HCT116 (cell line): Measurements from ENCODE around the gene SLC22A13. TPM values are rescaled to one million over a fixed set of nuclear protein-coding genes. Genes with fewer than 3 reads are reported as not detected.

Experiments
- ATAC-seq: fragments of 200-7000 bp; cut with Tn5 transposase; 2 replicates; pipeline ENCODE4 v1.9.1; 2020; ENCODE audit warnings: mild to moderate bottlenecking, moderate library complexity
- BruUV-seq: library from RNA; stranded (reverse); fragments of 400-500 nt; replicated peaks from 2 replicates; lab custom pipeline; 2021; lab: Mats Ljungman, UMichigan
- CTCF ChIA-PET: fragments of 300-600 bp; sonication (Branson Sonifier 250); formaldehyde crosslinking; loops from one replicate; lab custom pipeline; 2021; ENCODE audit warnings: antibody characterized with exemption; lab: Charles Lee
- POLR2A ChIA-PET: fragments of 300-600, 350-600 bp; sonication (Branson Sonifier 250); formaldehyde crosslinking; loops from one replicate; lab custom pipeline; 2021; ENCODE audit warnings: antibody characterized with exemption; lab: Charles Lee
- RAD21 ChIA-PET, 2 experiments: fragments of 300-600 bp; sonication (Branson Sonifier 250); formaldehyde crosslinking; loops; one replicate each; lab custom pipeline; 2023; ENCODE audit warnings: low total read pairs in 2 of 2; ENCODE audit not compliant: uncharacterized antibody in 2 of 2, unreplicated experiment in 2 of 2, low non-redundant PET in 1 of 2; lab: Charles Lee
- DNase-seq: peaks from one replicate; pipeline ENCODE4 v3.0.0-alpha.2; 2010; ENCODE audit warnings: low read depth, low spot score
- H2AFZ ChIP-seq: fragments of 200-600 bp; shearing (Covaris generic), sonication (generic); 2 replicates; pipeline ENCODE4 v1.6.1; 2017; ENCODE audit warnings: low read depth, mixed run types, mixed read lengths, antibody characterized with exemption, low read length; ENCODE audit not compliant: poor library complexity, severe bottlenecking
- H3K27ac ChIP-seq: 2 replicates; pipeline ENCODE4 v1.5.1; 2012; ENCODE audit warnings: low read depth, low read length
- H3K27me3 ChIP-seq: fragments of 200-600 bp; sonication (generic); 2 replicates; pipeline ENCODE4 v1.6.1; 2016; ENCODE audit warnings: mixed run types, low read length, mixed read lengths; ENCODE audit not compliant: insufficient read depth
- H3K36me3 ChIP-seq, 2 experiments: fragments of 200-500 bp in 1 of 2; fragments of 200-600 bp in 1 of 2; sonication (Bioruptor generic) in 1 of 2; sonication (generic) in 1 of 2; 2 replicates each; pipeline versions ENCODE4 v1.5.1 to v1.6.1; 2014 to 2016; ENCODE audit warnings: low read length in 2 of 2, inconsistent platforms in 1 of 2, mixed read lengths in 1 of 2, mixed run types in 1 of 2; ENCODE audit not compliant: insufficient read depth in 2 of 2, control insufficient read depth in 1 of 2
- H3K4me1 ChIP-seq, 2 experiments: fragments of 200-600 bp in 1 of 2; sonication (generic) in 1 of 2; 2 replicates each; pipeline versions ENCODE4 v1.5.1 to v1.6.1; 2012 to 2017; ENCODE audit warnings: low read length in 2 of 2, inconsistent platforms in 1 of 2, mild to moderate bottlenecking in 1 of 2, mixed read lengths in 1 of 2, mixed run types in 1 of 2, moderate library complexity in 1 of 2; ENCODE audit not compliant: insufficient read depth in 2 of 2, control insufficient read depth in 1 of 2
- H3K4me2 ChIP-seq: fragments of 200-600 bp; sonication (generic); 2 replicates; pipeline ENCODE4 v1.6.1; 2017; ENCODE audit warnings: mixed run types, low read length, mixed read lengths
- H3K4me3 ChIP-seq, 2 experiments: fragments of 200-600 bp in 1 of 2; sonication (generic) in 1 of 2; replicated peaks in 1 of 2; 2 replicates each; pipeline ENCODE4 v1.5.1; 2011 to 2016; ENCODE audit warnings: low read length in 2 of 2, control low read depth in 1 of 2, low read depth in 1 of 2, mild to moderate bottlenecking in 1 of 2, mixed read lengths in 1 of 2, mixed run types in 1 of 2
- H3K79me2 ChIP-seq: fragments of 200-600 bp; sonication (generic); 2 replicates; pipeline ENCODE4 v1.6.1; 2017; ENCODE audit warnings: mild to moderate bottlenecking, mixed run types, low read length, moderate library complexity, mixed read lengths; ENCODE audit not compliant: insufficient read depth
- H3K9ac ChIP-seq: fragments of 200-600 bp; sonication (generic); 2 replicates; pipeline ENCODE4 v1.6.1; 2016; ENCODE audit warnings: low read length, mixed read lengths
- H3K9me2 ChIP-seq: fragments of 200-600 bp; sonication (generic), shearing (Covaris generic); 2 replicates; pipeline ENCODE4 v1.6.1; 2017; ENCODE audit warnings: mixed run types, mild to moderate bottlenecking, moderate library complexity; ENCODE audit not compliant: insufficient read depth
- H3K9me3 ChIP-seq, 2 experiments: fragments of 200-500 bp in 1 of 2; fragments of 200-600 bp in 1 of 2; sonication (Bioruptor generic) in 1 of 2; sonication (generic) in 1 of 2; 2 replicates each; pipeline ENCODE4 v1.6.1; 2014 to 2017; ENCODE audit warnings: low read length in 2 of 2, mixed read lengths in 2 of 2, inconsistent platforms in 1 of 2, low read depth in 1 of 2, mild to moderate bottlenecking in 1 of 2, mixed run types in 1 of 2, moderate library complexity in 1 of 2; ENCODE audit not compliant: control insufficient read depth in 1 of 2, insufficient read depth in 1 of 2
- H4K20me1 ChIP-seq: fragments of 200-600 bp; sonication (generic), shearing (Covaris generic); 2 replicates; pipeline ENCODE4 v1.6.1; 2017; ENCODE audit warnings: mixed run types, mild to moderate bottlenecking, moderate library complexity; ENCODE audit not compliant: insufficient read depth
- ATF3 ChIP-seq: IDR thresholded peaks from 2 replicates; pipeline ENCODE4 v1.6.1; 2012
- CEBPB ChIP-seq: IDR thresholded peaks from 2 replicates; pipeline ENCODE4 v1.6.1; 2012; ENCODE audit warnings: low read depth
- CTCF ChIP-seq, 3 experiments: fragments of 200-600 bp in 1 of 3; sonication (generic) in 1 of 3; IDR thresholded peaks in 2 of 3; conservative IDR thresholded peaks in 1 of 3; 2 replicates each; pipeline ENCODE4 v1.5.1; 2012 to 2017; ENCODE audit warnings: low read depth in 2 of 3, low read length in 2 of 3, antibody characterized with exemption in 1 of 3, borderline replicate concordance in 1 of 3, control low read depth in 1 of 3, mild to moderate bottlenecking in 1 of 3, mixed read lengths in 1 of 3, mixed run types in 1 of 3, moderate library complexity in 1 of 3; ENCODE audit not compliant: insufficient read depth in 1 of 3
- EGR1 ChIP-seq: IDR thresholded peaks from 2 replicates; pipeline ENCODE4 v1.6.1; 2012; ENCODE audit warnings: low read depth
- EZH2phosphoT487 ChIP-seq: fragments of 200-600 bp; IDR thresholded peaks from 2 replicates; pipeline ENCODE4 v1.6.1; 2018; ENCODE audit warnings: antibody characterized with exemption, borderline replicate concordance
- JUND ChIP-seq: IDR thresholded peaks from 2 replicates; pipeline ENCODE4 v1.6.1; 2012
- POLR2AphosphoS5 ChIP-seq: IDR thresholded peaks from 2 replicates; pipeline ENCODE4 v1.6.1; 2011; ENCODE audit warnings: mild to moderate bottlenecking, low read depth, low read length, moderate library complexity
- REST ChIP-seq: IDR thresholded peaks from 2 replicates; pipeline ENCODE4 v1.6.1; 2012; ENCODE audit warnings: low read depth
- SRF ChIP-seq: IDR thresholded peaks from 2 replicates; pipeline ENCODE4 v1.6.1; 2012; ENCODE audit warnings: low read depth
- TCF7L2 ChIP-seq: IDR thresholded peaks from 2 replicates; pipeline ENCODE4 v1.7.0; 2011; ENCODE audit warnings: borderline replicate concordance, inconsistent platforms; ENCODE audit not compliant: insufficient read depth, insufficient read length; ENCODE audit errors: extremely low read depth
- ZBTB33 ChIP-seq: IDR thresholded peaks from 2 replicates; pipeline ENCODE4 v1.6.1; 2011; ENCODE audit warnings: mild to moderate bottlenecking, low read length, moderate library complexity; ENCODE audit not compliant: insufficient replicate concordance; ENCODE audit errors: extremely low read depth
- intact Hi-C: fragments of 100-400 bp; cut with micrococcal nuclease; formaldehyde crosslinking; loops from 2 replicates; pipeline ENCODE4 v1.10.0; 2022
- total RNA-seq: library from RNA; stranded (reverse); gene quantifications from one replicate; pipeline ENCODE4 v1.2.1, GENCODE V29; 2021; ENCODE audit not compliant: unreplicated experiment

The SLC22A13 gene
- total RNA-seq, 1 experiment from 2014 or later, result 0.47 TPM

- ATAC-seq (no peak), DNase-seq (no peak)
- TF ChIP-seq ZBTB33 (no peak), JUND (no peak), TCF7L2 (no peak), EZH2phosphoT487 (no peak), ATF3 (no peak), EGR1 (no peak)
- POLR2A ChIA-PET, result interaction anchor here (0.8 kb wide), 1 partner anchor 128 kb away, joined by 3 read pairs; the partner anchor contains the start of gene ACAA1
- no peaks in the 10 kb centered on the region for H3K9me3 ChIP-seq
- no peaks in the 10 kb centered on the region for H3K36me3 ChIP-seq
- H3K27me3 ChIP-seq, result no peaks in the 10 kb centered on the region
- peaks cover 0 to 2% of the 10 kb centered on the region in 2 experiments; a peak in 1 of 4 replicates for H3K4me1 ChIP-seq
- H3K9me2 ChIP-seq, result no peaks in the 10 kb centered on the region
- no TSS peak for BruUV-seq
- RAD21 ChIA-PET, result no interaction called here
- no peak overlapping the region for H3K4me3 ChIP-seq
- intact Hi-C loops, result no loop called here
- CTCF ChIA-PET, result no interaction called here
- H3K27ac ChIP-seq, result no peak overlapping the region
- no peak overlapping the region for H3K4me2 ChIP-seq
- no peaks in the 10 kb centered on the region for H4K20me1 ChIP-seq
- no peak overlapping the region for H2AFZ ChIP-seq
- H3K9ac ChIP-seq, result no peak overlapping the region
- H3K79me2 ChIP-seq, result no peaks in the 10 kb centered on the region
These were observed 833 bp upstream of the SLC22A13 start for GRCh38 chr3:38264779-38265178.

GRCh38 chr3:38266810-38267209 lies 1.2 kb downstream of the SLC22A13 start:
- intact Hi-C loops, result no loop called here
- DNase-seq (no peak), ATAC-seq (no peak)
- ChIA-PET POLR2A (no interaction called here), RAD21 (no interaction called here), CTCF (no interaction called here)
- no peaks in the 10 kb centered on the region for H3K9me3 ChIP-seq
- no peaks in the 10 kb centered on the region for H3K36me3 ChIP-seq
- H3K4me3 ChIP-seq, result no peak overlapping the region
- BruUV-seq, result no TSS peak
- no peaks in the 10 kb centered on the region for H3K27me3 ChIP-seq
- H3K4me2 ChIP-seq, result no peak overlapping the region
- H2AFZ ChIP-seq, result no peak overlapping the region
- no peaks in the 10 kb centered on the region for H4K20me1 ChIP-seq
- H3K79me2 ChIP-seq, result no peaks in the 10 kb centered on the region
- H3K27ac ChIP-seq, result no peak overlapping the region
- H3K9me2 ChIP-seq, result no peaks in the 10 kb centered on the region
- H3K4me1 ChIP-seq, result peaks cover 0 to 2% of the 10 kb centered on the region in 2 experiments; a peak in 1 of 4 replicates
- no peak overlapping the region for H3K9ac ChIP-seq
- TF ChIP-seq EZH2phosphoT487 (no peak), ATF3 (no peak), POLR2AphosphoS5 (no peak), REST (no peak), JUND (no peak), CEBPB (no peak), TCF7L2 (no peak), SRF (no peak), CTCF (IDR thresholded peaks at IDR 0.05 in 2 of 3, conservative IDR thresholded peaks at IDR 0.05 in 1 of 3; ENCODE audit: borderline replicate concordance in 1 of 3, insufficient read depth in 1 of 3, low read depth in 2 of 3, low read length in 2 of 3) (no peak)
